GM08714 (cell line): ENCODE results near the gene CLDN20.

Experiments
- H3K4me3 ChIP-seq: fragments of 200-500 bp; sonication (Bioruptor generic); 2 replicates; pipeline ENCODE4 v1.5.1; 2014; ENCODE audit warnings: mild to moderate bottlenecking, low read length, inconsistent platforms
- ZNF274 ChIP-seq: IDR thresholded peaks from 2 replicates; pipeline ENCODE4 v1.6.1; 2012; ENCODE audit warnings: mild to moderate bottlenecking, low read depth, low read length

CLDN20 gene

GRCh38 chr6:155234167-155234566, 29.6 kb upstream of the CLDN20 start:
- H3K4me3 ChIP-seq: no peak overlapping the region
- no peak for TF ChIP-seq ZNF274

GRCh38 chr6:155234687-155235086, 29.1 kb upstream of the CLDN20 start:
- no peak for TF ChIP-seq ZNF274
- H3K4me3 ChIP-seq: no peak overlapping the region

GRCh38 chr6:155235087-155235486, 28.7 kb upstream of the CLDN20 start:
- TF ChIP-seq ZNF274: no peak

GRCh38 chr6:155237613-155238012, 26.2 kb upstream of the CLDN20 start:
- no peak for TF ChIP-seq ZNF274
- H3K4me3 ChIP-seq: no peak overlapping the region

More at GRCh38 chr6:155235087-155235486, 28.7 kb upstream of the CLDN20 start:
- H3K4me3 ChIP-seq: no peak overlapping the region

- TF ChIP-seq ZNF274: no peak
- no peak overlapping the region for H3K4me3 ChIP-seq
These were observed 22.8 kb upstream of the CLDN20 start for GRCh38 chr6:155240905-155241600.

GRCh38 chr6:155241966-155242365, 21.8 kb upstream of the CLDN20 start:
- H3K4me3 ChIP-seq: no peak overlapping the region
- TF ChIP-seq ZNF274: no peak

- H3K4me3 ChIP-seq: no peak overlapping the region
- TF ChIP-seq ZNF274: no peak
These were observed 19.4 kb upstream of the CLDN20 start for GRCh38 chr6:155244434-155244833.

GRCh38 chr6:155245193-155245592, 18.6 kb upstream of the CLDN20 start:
- TF ChIP-seq ZNF274: no peak
- no peak overlapping the region for H3K4me3 ChIP-seq

GRCh38 chr6:155245831-155246230, 18.0 kb upstream of the CLDN20 start:
- no peak for TF ChIP-seq ZNF274
- no peak overlapping the region for H3K4me3 ChIP-seq

GRCh38 chr6:155246825-155247224, 17.0 kb upstream of the CLDN20 start:
- H3K4me3 ChIP-seq: no peak overlapping the region
- no peak for TF ChIP-seq ZNF274

- no peak for TF ChIP-seq ZNF274
- no peak overlapping the region for H3K4me3 ChIP-seq
These were observed 16.2 kb upstream of the CLDN20 start for GRCh38 chr6:155247618-155248007.

- H3K4me3 ChIP-seq: no peak overlapping the region
- no peak for TF ChIP-seq ZNF274
These were observed 15.5 kb upstream of the CLDN20 start for GRCh38 chr6:155248008-155249001.

GRCh38 chr6:155250701-155251381, 13.0 kb upstream of the CLDN20 start:
- no peak for TF ChIP-seq ZNF274

GRCh38 chr6:155252581-155252980, 11.2 kb upstream of the CLDN20 start:
- no peak overlapping the region for H3K4me3 ChIP-seq

More at GRCh38 chr6:155250701-155251381, 13.0 kb upstream of the CLDN20 start:
- H3K4me3 ChIP-seq: no peak overlapping the region

More at GRCh38 chr6:155252581-155252980, 11.2 kb upstream of the CLDN20 start:
- TF ChIP-seq ZNF274: no peak
